Measurements from ENCODE around the gene PARP6.

- TF ChIP-seq POLR2A (IDR thresholded peaks at IDR 0.05): no peak
- TF ChIP-seq CTCF (IDR thresholded peaks at IDR 0.05): no peak
These were observed 64.7 kb downstream of the PARP6 start for GRCh38 chr15:72207558-72208085.

All from right lobe of liver (tissue), 4 donors.